HG03575 (cell line): ENCODE measurements around the gene EPSTI1.

Experiments
- ATAC-seq: cut with Tn5 transposase; IDR thresholded peaks from one replicate; pipeline ENCODE4 v1.9.1; 2021; ENCODE audit not compliant: unreplicated experiment, insufficient number of reproducible peaks, low FRiP score; ENCODE audit errors: extremely low read depth

Gene EPSTI1

GRCh38 chr13:42925626-42926025, 66.4 kb downstream of the EPSTI1 start:
- no peak for ATAC-seq

DNA sequence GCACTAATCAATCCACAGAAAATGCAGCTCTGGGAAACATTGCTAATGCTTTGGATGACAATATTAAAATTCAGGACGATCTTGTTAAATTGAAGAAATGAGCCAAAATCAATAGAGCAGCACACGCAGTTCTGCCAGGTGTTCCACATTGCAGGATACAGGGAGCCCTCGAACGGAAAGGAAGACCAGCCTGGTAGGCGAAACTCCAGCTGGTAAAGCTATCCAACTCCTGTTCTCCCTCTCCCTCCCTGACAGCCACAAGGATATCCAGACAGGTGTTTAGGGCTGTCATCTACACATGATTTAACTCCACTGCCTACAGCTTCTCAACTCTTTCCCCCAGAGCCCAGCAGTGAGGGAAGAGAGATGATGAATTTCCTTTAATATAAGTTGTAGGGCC, 67.7 kb downstream of the EPSTI1 start:
- ATAC-seq: no peak

DNA sequence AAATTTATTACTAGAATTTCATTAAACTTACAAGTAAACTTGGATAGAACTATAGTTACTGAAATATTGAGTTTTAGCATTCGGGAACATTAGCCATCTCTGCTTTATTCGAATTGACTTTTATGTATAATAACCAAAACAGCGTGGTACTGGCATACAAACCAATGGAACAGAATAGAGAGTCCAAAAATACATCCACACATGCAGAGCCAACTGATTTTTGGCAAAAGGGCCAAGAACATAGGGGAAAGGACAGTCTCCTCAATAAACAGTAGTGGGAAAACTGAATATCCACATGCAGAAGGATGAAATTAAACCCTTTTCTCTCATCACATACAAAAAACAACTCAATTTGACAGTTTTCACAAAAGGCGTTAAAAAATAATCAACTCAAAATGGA, 84.3 kb downstream of the EPSTI1 start:
- ATAC-seq: no peak

- no peak for ATAC-seq
These were observed 85.8 kb downstream of the EPSTI1 start for GRCh38 chr13:42906257-42906656.

DNA sequence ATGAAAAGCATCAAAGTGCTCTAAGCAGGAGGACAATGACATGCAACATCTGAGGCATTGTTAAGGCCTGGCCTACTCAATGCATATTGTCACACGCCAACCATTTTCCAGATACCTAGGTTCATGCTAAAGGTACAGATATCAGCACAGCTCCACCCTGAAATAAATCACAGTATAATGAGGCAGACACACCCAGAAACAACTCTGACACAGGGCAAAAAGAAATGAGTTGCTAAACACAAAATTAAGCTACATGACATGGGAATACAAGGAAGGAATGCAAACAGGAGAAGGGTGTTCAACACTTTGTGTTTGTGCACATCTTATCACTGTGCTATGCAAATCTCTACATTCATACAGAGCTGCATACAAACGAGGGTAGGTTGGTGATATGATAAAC, 86.5 kb downstream of the EPSTI1 start:
- ATAC-seq: no peak

DNA sequence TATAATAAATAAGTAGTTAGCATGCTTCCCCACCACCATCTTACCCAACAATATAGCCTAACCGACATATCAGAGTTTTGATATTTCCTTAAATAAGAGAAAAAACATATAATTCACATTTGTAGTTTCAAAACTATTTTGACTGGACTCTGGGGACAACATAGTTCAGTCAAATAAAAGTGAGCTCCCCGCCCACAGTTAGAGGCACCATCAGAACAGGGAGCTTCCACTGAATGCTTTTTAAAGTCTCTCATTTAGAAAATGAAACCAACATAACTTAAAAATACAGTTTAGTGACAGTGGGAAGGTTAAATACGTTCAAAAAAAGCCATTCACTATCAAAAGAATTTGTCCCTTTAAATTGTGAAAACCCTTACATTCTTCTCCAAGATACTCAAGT, 92.8 kb downstream of the EPSTI1 start:
- no peak for ATAC-seq

- no peak for ATAC-seq
These were observed 96.3 kb downstream of the EPSTI1 start for GRCh38 chr13:42895776-42896175.

DNA sequence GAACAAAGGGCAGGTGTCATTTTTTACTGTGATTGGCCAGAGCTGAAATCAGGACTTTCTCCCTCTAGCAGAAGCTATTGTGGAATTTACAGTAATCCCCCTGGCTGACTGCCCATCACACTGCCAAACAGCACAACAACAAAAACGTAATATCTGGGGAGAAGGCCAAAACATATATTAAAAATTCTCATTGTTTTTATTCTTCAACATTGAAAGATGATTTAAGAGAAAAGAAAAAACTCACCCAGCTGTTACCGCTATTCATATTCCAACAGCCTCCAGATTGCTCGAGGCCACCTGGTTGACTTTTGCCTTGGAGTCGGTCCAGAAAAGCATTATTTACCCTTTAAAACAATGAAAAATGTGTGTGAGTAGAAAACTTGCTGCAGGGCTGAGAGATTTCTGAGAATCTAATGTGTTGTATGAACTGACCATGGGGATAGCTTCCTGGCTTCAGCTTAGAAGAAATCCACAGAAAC, 97.2 kb downstream of the EPSTI1 start:
- no peak for ATAC-seq

DNA sequence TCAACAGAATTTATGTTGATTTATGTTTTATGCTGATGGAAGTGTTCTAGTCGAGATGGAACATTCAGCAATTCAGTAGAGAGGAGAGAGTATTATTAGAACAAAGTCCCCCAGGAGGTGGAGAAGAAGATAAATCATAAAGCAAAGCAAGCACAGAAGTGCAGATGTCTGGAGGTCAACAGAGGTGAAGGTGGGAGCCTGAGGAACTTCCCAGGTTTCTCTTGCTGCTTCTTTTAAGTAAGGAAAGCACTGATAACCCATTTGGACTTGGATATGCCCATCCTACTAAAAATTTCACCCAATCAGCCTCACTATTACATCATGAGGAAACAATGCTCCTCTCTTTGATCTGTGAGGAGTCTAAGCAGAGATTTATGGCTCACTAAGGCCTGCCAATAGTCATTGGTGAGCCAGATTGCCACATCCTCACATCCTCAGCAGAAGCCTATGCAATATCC, 98.8 kb downstream of the EPSTI1 start:
- no peak for ATAC-seq

DNA sequence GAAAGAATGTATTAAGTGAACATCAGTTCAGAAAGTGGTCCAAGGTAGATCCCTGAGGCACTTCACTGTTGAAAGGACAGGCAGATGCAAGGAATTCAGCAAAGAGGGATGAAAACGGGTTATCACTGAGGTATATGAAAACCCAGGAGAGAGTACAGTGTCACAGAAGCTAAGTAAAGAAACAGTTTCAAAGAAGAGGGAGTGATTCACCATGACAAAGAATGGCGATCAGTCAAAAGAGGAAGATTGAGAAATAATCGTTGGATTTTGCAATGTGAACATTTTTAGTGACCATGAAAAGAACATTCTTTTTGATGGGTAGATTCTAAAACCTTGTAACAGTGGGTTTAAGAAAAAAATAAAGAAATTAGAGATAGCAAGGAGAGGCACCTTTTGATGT, 99.3 kb downstream of the EPSTI1 start:
- ATAC-seq: no peak

GRCh38 chr13:42891591-42891990, 100.5 kb downstream of the EPSTI1 start:
- no peak for ATAC-seq

GRCh38 chr13:42885325-42885724, 106.7 kb downstream of the EPSTI1 start:
- ATAC-seq: no peak

- ATAC-seq: no peak
These were observed 108.1 kb downstream of the EPSTI1 start for GRCh38 chr13:42883771-42884467.

- no peak for ATAC-seq
These were observed 108.9 kb downstream of the EPSTI1 start for GRCh38 chr13:42883142-42883541.

DNA sequence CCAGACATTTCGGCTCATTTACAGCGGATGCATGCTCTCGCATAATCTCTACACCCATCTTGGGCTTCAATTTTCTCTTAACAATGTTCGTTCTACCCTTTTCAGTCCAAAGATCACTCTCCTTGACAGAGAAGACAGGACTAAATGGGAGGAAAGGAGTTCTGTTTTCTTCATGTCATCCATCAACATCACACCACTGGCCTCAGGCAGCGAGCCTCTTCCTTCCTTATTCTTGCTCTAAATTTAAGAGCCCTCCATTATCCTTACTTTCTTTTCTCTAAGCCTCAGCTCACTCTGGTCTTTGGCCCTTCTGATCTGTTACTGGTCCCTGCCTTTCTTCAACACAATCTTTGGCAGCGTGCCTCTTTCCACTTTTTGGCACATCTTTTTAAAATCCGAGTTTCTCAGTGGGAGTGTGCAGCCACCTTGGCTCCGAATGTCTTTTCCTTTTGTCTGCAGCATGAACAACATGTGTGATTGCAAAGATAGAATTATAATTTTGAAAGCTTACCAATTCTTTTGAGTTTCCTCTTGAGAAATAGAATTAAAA, 111.9 kb downstream of the EPSTI1 start:
- no peak for ATAC-seq

DNA sequence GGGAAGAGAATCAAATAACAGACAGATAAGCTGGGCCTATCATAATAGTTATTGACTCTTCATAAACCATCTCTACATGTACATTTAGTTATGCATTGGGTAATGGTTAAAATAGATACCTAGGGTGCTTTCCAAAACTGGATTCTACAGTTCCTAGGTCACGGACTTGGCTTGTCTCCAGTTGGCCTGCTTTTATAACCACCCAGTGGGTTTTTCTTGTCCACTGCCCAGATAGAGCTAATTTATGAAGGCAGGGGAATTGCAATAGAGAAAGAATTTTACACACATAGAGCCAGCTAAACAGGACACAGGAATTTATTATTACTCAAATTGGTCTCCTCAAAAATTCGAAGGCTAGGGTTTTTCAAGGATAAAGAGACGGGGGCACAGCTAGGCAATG, 113.3 kb downstream of the EPSTI1 start:
- no peak for ATAC-seq

GRCh38 chr13:42876887-42877545, 115.0 kb downstream of the EPSTI1 start:
- no peak for ATAC-seq

GRCh38 chr13:42876270-42876714, 115.7 kb downstream of the EPSTI1 start:
- ATAC-seq: peak; percentile 75

- ATAC-seq: peak; percentile 15
These were observed 116.4 kb downstream of the EPSTI1 start for GRCh38 chr13:42875475-42876269.
